GM19240 (cell line): ENCODE data around the gene C1QTNF2.
"Not testable (repeated sequence)": the region's sequence is repeated elsewhere in the genome, so short reads cannot be mapped to it uniquely, and the experiment has no call there.

Experiments used
- DNase-seq: peaks from one replicate; pipeline ENCODE4 v3.0.0; 2011; ENCODE audit warnings: low spot score; ENCODE audit not compliant: insufficient read length

Gene C1QTNF2

DNA sequence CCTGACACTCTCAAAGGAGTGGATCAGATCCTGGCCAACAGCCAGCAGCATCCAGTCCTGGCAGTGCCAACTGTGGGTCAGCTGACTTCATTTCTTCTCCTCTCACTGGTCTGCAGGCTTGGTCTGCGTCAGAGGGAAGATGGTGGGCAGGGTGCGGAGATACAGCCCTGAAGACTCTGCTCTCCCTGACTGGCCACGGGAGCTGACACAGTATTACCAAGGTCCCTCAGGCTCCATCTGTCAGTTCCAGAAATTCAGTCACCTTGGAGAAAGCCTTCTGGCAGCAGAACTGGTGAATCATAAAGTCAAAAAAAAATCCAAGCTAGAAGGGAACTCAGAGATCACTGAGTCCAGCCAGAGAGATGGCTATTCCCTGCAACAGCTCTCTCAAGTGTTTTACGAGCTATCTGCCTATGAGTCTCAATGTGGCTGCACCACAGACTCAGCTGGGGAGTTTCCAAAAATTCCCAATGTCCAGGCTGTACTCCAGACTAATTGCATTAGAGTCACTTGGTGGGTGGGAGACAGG, 27.9 kb downstream of the C1QTNF2 start:
- DNase-seq = no peak

DNA sequence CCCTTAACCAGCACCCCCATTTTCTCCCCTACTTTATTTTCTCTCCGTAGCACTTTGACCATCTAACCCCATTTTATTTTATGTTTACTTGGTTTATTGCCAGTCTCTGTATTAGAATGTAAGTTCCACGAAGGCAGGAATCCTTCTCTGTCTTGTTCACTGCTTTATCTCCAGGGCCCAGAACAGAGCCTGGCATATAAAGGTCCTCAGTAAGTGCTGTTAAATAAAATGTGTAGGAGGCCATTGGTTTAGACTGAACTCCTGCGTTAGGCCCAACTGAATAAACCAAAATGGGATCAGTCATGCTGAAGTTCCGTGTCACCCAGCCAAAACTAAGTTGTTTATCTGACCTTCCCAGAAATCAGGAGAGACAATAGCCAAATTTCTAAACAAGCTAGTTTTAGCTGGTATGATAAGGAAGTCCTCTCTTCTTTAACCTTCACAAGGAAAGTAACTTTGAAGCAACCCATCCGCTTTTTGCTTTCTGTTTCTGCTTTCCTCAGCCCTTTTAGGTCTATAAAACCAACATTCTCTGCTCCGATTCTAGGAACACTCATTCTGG, 29.0 kb downstream of the C1QTNF2 start:
- DNase-seq = no peak

DNA sequence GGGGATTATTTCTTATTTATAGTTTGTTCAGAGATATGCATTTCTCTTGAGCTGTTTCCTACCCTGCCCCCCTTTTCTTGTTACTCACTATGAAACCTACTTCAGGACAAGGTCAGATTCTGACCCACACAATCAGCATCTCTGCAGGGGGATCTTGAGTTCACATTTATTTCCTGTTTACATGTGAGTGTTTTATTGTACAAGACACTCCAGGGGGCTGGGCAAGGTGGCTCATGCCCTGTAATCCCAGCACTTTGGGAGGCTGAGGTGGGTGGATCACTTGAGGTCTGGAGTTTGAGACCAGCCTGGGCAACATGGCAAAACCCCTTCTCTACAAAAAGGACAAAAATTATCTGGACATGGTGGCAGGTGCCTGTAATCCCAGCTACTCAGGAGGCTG, 29.9 kb downstream of the C1QTNF2 start:
- not testable (repeated sequence) for DNase-seq

DNA sequence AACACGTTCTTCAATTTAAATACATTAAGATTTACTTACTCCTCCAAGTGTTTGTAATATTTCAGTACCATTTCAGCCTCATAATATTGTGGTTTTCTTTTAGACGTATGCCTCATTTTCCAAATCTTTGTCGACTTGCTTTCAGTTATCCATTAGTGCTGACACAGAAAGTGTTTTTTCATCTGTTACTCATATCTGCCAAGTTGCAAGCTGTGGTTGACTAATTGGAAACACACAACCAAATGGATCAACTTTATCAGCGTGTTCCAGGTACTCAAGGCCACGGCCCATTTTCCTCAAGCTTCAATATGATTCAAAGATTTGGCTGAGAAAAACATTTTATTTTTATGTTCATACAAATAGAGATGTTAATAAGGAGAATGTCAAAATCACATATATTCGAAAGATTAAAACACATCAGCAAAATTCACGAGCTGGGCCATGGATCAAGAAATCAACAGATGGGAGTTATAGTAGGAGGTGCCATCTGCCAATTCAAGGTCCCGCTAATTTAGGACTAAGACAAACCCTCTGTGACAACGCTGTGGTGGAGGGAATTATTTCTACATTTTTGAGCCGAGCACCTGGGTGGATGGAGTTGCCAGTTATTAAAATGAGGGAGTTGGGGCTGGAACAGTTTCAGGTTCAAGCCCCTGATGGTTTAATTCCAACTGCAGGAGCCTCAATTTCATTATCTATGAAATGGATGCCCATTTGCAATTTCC, 30.9 kb downstream of the C1QTNF2 start:
- no peak for DNase-seq

DNA sequence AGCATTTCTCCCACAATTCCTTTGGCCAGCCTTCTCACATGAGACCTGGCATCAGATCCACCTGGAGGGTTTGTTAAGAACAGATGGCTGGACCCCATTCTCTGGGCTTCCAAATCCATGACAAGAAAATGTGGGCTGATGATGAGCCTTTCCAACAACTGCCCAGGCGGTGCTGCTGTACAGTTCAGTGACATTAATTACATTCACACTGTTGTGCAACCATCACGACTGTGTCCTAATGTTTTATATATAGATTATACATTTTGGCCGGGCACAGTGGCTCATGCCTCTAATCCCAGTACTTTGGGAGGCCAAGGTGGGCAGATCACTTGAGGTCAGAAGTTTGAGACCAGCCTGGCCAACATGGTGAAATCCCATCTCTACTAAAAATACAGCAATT, 35.7 kb downstream of the C1QTNF2 start:
- DNase-seq = not testable (repeated sequence)

DNA sequence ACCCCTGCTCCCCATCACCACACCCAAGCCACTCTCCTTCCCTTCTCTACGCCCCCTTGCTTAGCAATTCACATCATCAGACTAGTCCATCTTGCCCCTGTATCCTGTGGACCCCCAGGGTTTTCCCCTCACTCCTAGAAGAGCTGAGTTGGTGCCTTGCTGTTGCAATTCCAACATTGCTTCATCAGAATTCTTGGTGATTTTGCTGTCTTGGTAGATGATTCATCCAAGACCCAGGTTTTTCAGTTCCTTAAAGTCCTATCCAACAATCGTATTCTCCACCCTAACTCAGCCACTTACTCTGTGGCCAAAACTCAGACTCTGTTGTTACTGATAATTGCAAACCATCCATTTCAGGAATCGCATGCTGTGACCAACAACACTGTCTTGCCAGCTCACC, 36.7 kb downstream of the C1QTNF2 start:
- DNase-seq = no peak

DNA sequence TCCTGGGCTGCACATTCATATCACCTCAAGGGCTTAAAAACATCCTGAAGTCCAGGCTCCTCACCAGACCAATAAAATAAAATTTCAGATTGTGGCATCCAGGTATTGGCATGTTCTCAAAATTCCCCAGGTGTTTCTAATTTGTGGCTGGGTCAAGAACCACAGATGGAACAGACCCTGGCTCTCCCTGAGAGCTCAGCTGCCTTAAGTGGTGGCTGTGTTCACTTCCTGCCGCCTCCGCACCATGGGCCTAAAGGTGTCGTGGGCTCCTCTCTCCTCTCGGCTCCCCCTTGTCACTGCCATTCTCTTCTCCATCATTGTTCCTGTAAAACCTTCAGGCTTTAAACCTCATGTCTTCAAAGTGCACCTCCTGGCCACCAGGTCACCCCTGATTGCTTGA, 40.2 kb downstream of the C1QTNF2 start:
- no peak for DNase-seq

DNA sequence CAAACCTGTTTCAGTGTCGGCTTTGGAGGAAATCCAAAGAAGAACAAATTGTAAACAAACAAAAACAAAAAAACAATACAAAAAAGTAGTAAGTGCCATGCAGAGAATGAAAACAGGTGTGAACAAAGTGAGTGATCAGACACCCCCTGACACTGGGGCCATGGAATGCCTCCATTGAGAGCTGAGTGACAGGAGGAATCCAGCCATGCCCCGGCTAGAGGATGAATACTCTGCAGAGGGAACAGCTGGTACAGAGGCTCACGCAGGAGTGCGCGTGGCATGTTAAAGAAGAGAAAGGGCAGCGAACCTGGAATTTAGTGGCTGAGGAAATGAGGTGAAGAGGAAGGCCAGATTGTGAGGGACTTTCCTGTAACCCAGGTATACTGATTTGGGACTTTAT, 42.6 kb downstream of the C1QTNF2 start:
- DNase-seq = no peak

DNA sequence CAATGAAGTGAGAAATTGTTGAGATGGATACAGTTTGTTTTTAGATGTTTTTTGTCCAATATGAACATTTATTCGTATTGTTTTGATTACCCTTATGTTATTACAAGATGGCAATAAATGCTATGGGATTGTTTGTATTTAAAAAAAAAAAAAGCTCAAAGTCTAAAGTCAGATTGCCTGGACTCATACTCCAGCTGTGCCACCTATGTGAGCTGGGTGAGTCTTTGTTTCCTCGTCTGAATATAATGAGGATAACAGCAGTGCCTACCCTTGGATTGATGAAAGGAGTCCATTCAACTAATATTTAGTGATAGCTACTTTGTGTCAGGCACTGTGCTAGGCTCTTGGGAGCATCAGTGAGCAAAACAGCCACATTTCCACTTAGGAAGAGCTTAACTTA, 43.4 kb downstream of the C1QTNF2 start:
- no peak for DNase-seq

DNA sequence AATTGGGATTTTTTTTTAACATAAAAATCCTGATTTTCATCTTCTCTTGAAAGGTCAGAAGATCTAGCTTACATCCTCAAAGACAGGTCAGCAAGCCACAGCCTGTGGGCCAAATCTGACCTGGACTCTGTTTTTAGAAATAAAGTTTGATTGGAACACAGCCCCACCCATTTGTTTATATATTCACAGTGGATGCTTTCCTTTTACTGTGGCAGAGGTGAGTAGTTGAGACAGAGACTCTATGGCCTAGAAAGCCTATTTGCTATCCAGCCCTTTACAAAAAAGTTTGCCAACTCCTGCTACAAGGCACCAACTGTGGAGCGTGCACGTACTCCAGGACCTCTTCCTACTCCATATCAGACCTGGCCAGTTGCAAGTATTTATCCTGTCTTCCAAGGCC, 44.7 kb downstream of the C1QTNF2 start:
- DNase-seq = no peak

DNA sequence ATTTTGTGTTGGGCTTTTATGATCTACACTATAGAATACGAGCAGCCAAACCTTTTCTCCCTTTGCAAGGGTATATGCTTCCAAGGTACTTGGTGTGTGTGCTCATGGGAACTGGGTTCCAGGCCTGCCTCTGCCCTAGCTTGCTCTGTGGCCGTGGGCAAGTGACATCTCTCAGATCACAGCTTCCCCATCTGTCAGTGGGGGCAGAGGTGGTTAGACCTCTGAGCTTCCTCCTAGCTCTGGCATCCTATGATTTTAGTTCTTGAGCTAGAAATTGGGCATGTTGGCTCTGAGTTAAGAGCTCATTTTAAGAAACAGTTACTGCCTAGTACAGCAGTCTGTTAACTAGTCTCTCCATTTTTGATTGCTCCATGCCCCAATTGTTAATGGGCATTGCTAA, 45.5 kb downstream of the C1QTNF2 start:
- no peak for DNase-seq

DNA sequence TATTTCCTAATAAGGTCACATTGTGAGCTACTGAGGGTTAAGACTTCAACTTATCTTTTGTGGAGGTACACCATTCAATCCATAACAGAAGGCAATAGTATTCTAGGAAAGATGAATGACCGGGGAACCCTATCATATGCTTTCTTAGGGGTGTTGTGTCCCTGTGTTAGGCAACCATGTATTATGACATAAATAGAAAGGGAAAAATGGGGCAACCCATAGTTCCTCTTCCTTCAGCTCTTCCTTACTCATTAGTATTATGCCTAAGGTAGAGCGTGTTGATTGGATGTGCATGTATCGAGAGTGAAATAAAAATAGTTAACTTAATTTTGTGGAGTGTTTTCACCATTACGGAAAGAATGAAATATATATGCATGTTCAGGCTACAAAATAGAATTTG, 52.0 kb downstream of the C1QTNF2 start:
- DNase-seq = no peak

DNA sequence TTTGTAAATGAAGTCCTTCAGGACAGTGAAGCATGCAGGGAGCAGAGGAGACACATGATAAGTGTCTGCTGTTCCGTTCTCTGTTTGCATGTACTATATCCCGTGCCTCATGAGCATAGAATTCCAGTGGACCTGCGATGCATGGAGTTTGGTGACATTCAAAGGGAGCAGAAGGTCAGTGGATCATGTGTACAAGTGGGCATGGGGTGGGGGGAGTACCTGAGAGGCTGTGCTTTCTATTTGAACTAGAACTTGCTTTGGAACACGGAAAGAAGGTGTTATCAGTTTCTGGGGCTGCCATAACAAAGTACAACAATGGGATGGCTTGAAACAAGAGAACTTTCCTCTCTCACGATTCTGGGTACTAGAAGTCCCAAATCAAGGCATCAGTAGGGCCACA, 53.0 kb downstream of the C1QTNF2 start:
- DNase-seq = no peak

DNA sequence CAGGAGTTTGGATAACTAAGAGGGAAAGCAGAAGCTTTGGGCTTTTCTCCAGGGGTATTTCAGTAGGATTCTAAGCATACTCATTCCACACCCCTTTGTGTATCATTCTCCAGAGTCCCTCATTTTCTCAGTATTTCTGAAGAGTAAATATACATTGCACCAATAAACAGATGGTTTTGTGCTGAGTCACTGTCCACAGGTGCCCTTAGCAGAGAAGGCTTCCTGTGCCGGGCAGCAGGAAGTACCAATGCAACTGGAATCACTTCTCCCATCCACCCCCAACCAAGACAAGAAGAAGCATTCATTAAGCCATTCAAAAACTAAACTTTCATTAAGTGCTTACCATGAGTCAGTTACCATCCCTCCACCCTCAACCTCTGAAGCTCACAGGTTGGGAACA, 54.5 kb downstream of the C1QTNF2 start:
- DNase-seq = no peak

DNA sequence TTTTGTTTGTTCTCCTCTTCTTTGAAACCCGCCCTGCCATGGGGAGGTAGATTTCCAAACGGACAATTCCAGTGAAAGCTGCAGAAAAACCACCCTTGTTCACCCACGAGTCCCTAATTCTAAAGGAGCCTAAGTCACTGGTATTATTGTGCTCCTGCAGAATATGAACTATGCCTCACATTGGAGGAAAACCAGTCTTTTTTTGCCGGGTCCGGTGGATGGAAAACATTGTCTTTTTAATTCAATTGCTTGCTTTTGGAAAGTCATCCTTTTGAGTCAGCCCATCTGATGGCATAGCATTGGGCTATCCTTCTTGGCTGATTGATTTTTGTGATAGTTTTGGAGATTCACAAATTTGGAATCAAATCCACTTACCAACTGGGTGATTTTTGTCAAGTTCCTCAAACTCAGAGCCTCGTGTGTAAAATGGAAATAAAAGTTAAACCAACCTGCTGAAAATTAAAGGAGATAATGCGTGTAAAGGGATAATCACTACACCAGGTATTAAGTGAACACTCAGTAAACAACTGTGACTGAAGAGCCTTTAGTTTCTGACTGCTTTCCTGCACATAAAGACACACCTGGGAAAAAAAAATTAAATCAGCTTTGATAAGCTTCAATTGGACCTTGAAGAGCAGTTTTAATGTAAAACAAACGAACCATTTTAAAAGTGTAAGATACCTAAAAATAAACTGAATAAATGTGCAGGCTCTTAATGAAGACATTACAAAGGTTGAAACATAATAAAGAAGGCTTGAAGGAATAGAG, 57.3 kb downstream of the C1QTNF2 start:
- no peak for DNase-seq

DNA sequence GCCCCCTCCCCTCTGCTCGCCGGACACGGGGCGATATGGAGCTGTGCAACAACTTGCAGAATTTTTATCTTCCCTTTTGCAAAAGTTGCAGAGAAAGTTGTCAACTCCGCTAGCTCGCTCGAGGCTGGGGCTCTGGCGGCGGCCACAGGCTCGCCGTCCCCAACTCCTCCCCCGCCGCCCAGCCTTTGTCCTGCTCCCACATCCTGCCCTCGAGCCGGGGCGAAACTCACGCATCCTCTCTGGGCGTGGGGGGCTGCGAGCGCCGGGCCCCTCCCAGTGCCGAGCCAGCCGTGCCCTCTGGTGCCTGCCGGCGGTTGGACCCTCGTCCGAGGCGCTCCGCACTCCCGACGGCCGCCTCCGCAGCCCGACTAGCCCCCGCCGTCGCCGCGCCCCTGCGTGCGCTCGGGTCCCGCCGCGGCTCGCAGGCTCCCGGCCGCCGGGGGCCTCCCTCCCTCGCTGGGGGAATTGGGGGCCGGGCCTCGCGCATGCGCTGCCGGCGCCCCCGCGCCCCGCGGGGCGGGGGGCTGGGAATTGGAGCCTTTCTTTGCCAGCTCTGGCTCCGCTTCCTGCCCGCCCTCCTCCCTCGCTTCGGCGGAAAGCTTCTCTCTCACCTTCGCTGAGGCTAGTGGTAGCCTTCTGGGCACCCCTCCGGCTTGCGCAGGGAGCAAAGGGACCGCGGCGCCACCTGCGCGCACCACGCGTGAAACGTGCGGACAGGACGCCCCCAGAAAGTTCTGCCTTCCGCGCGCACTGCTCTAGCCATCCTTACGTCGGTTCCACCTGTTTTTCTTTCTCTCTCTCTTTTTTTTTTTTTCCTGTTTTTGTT, 58.1 kb downstream of the C1QTNF2 start, which contains the start of gene CCNJL:
Gene CCNJL, minus strand, starts transcription at position 431 of the 826 bp plus-strand sequence. CDS start 641 bp downstream, outside the sequence.
- no peak for DNase-seq

DNA sequence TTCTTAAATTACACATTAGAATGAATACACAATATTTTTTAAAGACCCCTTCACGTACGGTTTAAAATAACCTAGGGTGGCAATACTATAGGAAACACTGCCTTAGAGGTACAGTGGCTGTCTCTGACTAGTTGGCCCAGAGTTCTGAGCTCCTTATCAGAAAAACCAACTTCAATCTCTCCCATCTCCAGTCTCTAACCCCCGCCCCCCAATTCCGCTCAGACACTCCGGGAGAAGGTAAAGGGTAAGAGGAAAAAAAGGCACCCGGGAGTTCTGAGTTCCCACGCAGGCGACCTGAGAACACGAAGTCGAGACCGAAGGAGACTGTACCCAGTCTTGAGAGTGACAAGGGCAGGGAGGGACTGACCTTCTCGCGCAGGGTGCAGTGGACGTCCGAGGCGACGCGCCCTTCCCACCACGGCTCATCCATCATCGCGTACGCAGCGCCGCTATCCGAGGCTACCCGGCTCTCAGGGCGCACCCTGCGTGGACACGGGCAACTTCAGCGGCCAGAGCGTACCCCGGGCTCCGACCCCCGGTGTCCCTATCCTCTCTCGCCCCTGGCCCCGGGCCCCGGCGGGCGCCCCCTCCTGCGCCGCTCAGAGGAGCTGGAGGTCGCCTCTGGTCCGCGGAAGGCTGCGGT, 58.8 kb downstream of the C1QTNF2 start:
- DNase-seq = no peak

DNA sequence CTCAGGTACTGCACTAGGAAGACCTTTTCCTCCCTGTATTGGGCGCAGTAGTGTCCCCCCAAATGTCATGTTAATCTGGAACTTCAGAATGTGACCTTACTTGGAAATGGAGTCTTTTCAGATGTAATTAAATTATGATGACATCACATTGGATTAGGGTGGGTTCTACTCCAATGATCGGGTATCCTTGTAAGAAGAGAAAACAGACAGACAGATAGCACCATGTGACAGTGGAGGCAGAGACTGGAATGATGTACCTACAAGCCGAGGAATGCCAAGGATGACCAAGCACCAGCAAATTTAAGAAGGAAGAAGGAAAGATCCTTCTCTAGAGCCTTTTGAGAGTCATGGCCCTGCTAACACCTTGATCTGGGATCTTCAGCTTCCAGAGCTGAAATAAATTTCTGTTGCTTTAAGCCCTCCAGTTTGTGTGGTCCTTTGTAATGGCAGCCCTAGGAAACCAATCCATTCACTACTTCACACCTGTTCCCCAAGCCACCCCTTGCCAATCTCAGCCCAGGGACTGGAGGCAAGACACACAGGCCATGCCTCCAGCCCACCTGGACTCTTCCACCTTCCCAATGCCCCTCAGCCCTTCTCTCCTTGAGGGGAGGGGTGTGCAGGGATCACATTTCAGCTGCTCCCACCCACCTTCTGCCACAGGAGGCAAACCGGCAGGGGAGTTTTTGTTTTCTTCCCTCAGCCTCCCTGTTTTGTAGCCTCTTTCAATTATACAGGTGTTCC, 59.7 kb downstream of the C1QTNF2 start:
- DNase-seq = no peak

DNA sequence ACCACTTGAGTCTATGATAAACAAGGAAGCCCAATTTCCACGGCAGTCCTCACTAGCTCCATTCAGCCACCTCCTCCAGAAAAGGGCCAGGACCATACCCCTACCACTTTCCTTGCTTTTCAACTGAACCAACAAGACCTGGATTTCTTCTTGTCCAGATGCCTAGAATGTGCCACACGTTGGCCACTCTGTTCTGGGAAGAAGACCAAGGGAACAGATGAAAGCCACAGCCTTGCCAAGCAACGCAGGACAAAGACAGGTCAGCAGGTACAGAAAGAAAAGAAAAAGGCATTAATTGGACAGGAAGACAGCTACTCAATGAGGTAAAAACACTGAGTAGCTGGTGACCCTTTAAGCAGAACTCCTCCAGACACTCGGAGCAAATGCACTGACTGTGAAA, 60.3 kb downstream of the C1QTNF2 start:
- no peak for DNase-seq

DNA sequence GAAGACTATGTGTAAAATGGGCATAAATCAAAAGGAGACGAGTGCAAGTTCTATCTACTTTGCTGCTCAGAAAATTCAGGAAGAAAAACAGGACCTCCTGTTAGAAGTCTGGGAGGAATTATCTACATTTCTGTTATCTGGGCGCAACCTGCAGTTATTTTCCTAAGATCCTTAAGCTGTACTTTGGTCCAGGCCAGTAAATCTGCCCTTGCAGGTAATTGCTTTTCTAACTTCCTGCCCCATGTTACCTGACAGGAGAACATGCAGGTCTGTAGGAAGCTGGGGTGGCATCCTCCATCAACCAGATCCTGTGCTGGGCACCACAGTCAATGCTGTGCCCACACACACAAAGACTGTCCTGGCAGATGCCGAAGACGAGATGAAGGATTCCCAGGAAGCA, 63.7 kb downstream of the C1QTNF2 start:
- DNase-seq = no peak
